Activated CD4-positive, alpha-beta memory T cell treated with anti-CD3 and anti-CD28 coated beads for 36 hours (primary cell): ENCODE measurements around the gene ST6GALNAC3. TPM values are rescaled to one million over a fixed set of nuclear protein-coding genes. Genes with fewer than 3 reads are reported as not detected.
"Not testable (repeated sequence)": the region's sequence is repeated elsewhere in the genome, so short reads cannot be mapped to it uniquely, and the experiment has no call there.

ENCODE experiments used
- CTCF ChIA-PET: fragments of 350-600 bp; sonication (Branson Sonifier 250); formaldehyde crosslinking; loops from one replicate; lab custom pipeline; 2021; ENCODE audit warnings: antibody characterized with exemption, inconsistent platforms; lab: Charles Lee
- POLR2A ChIA-PET: fragments of 350-600 bp; sonication (Branson Sonifier 250); formaldehyde crosslinking; loops from one replicate; lab custom pipeline; 2021; ENCODE audit warnings: antibody characterized with exemption; lab: Charles Lee
- DNase-seq: peaks from one replicate; pipeline ENCODE4 v3.0.0-alpha.2; 2020
- H3K27ac Mint-ChIP-seq: one replicate; pipeline ENCODE4 v1.8.0; 2021; ENCODE audit warnings: mixed read lengths
- H3K27me3 Mint-ChIP-seq: one replicate; pipeline ENCODE4 v1.8.0; 2021; ENCODE audit warnings: mixed read lengths
- H3K36me3 Mint-ChIP-seq: one replicate; pipeline ENCODE4 v1.8.0; 2021; ENCODE audit warnings: mixed read lengths
- H3K4me1 Mint-ChIP-seq: one replicate; pipeline ENCODE4 v1.8.0; 2021; ENCODE audit warnings: low read depth, mixed read lengths
- H3K4me3 Mint-ChIP-seq: one replicate; pipeline ENCODE4 v1.8.0; 2021; ENCODE audit warnings: mild to moderate bottlenecking, mixed read lengths
- H3K9me3 Mint-ChIP-seq: one replicate; pipeline ENCODE4 v1.8.0; 2021; ENCODE audit warnings: mixed read lengths
- intact Hi-C: fragments of 100-400 bp; cut with micrococcal nuclease; formaldehyde crosslinking; loops from one replicate; pipeline ENCODE4 v1.15.1; 2023
- total RNA-seq, 2 experiments: library from RNA; stranded (reverse); gene quantifications; one replicate each; pipeline ENCODE4 v1.2.3, GENCODE V29; 2021

Gene ST6GALNAC3
- total RNA-seq, 2 experiments from 2014 or later, result 0.26 to 0.41 TPM

DNA sequence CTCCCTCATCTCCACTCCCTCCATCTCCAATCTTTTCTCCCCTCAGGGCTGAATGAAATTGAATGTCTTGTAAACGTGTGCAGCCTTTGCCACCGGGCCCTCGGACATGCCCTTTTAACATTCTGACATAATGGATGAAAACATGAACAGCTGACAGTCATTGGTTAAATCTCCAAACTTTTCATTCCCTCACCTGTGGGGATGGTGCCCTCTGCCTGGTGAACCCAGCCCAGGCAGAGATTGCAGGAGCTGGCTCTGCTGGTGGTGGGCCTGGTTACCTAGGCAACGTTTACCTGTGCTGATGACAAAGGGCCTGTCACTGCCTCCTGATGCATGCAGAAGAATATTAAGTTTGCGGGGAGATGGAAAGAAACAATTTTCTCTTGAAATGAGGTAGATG, 21.3 kb downstream of the ST6GALNAC3 start:
- DNase-seq, result no peak
- H3K27ac Mint-ChIP-seq, result no peak overlapping the region
- ChIA-PET CTCF (no interaction called here), POLR2A (no interaction called here)
- H3K4me1 Mint-ChIP-seq, result no peaks in the 10 kb centered on the region
- H3K27me3 Mint-ChIP-seq, result peaks cover 5% of the 10 kb centered on the region
- H3K36me3 Mint-ChIP-seq, result no peaks in the 10 kb centered on the region
- intact Hi-C loops, result no loop called here
- H3K4me3 Mint-ChIP-seq, result no peak overlapping the region
- H3K9me3 Mint-ChIP-seq, result no peaks in the 10 kb centered on the region

DNA sequence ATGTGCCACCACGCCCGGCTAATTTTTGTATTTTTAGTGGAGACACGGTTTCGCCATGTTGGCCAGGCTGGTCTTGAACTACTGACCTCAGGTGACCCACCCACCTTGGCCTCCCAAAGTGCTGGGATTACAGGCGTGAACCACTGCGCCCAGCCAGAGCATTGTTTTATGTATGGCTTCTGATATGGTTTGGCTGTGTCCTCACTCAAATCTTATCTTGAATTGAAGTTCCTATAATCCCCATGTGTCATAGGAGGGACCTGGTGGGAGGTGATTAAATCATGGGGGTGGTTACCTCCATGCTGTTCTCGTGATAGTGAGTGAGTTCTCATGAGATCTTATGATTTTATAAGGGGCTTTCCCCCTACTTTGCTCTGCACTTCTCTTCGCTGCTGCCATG, 22.5 kb downstream of the ST6GALNAC3 start:
- POLR2A ChIA-PET, H3K27ac Mint-ChIP-seq, H3K27me3 Mint-ChIP-seq, H3K9me3 Mint-ChIP-seq, H3K4me1 Mint-ChIP-seq, H3K4me3 Mint-ChIP-seq, CTCF ChIA-PET, DNase-seq, intact Hi-C loops, H3K36me3 Mint-ChIP-seq: not testable (repeated sequence)

DNA sequence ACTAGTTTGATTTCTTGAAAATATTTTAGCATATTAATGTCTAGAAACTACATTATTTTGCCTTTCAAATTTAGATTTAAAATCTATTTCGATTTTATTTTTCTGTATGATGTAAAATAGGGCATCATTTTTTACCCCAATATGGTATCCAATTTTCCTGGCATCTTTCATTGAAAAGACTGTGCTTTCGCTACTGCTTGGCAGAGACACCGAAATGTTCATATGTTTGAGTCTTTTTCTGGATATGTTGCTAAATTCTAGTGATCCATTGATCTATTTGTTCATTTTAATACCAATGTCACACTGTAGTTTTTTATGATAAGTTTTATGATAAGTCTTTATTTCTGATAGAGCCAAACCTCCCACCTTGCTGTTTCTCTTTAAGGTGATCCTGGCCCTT, 24.3 kb downstream of the ST6GALNAC3 start:
- Mint-ChIP-seq H3K9me3 (no peaks in the 10 kb centered on the region), H3K27me3 (peaks cover 3% of the 10 kb centered on the region), H3K36me3 (no peaks in the 10 kb centered on the region), H3K4me1 (no peaks in the 10 kb centered on the region), H3K27ac (no peak overlapping the region), H3K4me3 (no peak overlapping the region)
- CTCF ChIA-PET, result no interaction called here
- intact Hi-C loops, result no loop called here
- no peak for DNase-seq
- POLR2A ChIA-PET, result no interaction called here

DNA sequence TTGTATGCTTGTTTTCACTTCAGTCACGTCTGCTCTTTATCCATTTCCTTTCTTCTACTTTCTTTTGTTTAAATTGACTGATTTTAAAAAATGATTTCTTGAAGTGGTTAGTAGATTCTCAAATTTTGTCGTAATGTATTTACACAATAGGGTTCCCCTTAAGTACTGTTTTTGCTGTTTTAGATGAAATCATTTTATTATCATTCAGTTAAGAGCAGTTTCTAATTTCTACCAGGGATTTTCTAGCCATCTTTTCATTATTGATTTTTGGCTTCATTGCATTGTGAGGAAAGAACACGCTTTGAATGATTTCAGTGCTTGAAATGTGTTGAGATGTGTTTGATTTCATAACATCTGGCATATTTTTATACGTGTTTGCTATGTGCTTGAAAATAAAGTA, 27.0 kb downstream of the ST6GALNAC3 start:
- ChIA-PET CTCF (no interaction called here), POLR2A (no interaction called here)
- Mint-ChIP-seq H3K27ac (no peak overlapping the region), H3K27me3 (peaks cover 6% of the 10 kb centered on the region), H3K36me3 (no peaks in the 10 kb centered on the region), H3K4me3 (no peak overlapping the region), H3K4me1 (peaks cover 3% of the 10 kb centered on the region), H3K9me3 (no peaks in the 10 kb centered on the region)
- intact Hi-C loops, result no loop called here
- no peak for DNase-seq

DNA sequence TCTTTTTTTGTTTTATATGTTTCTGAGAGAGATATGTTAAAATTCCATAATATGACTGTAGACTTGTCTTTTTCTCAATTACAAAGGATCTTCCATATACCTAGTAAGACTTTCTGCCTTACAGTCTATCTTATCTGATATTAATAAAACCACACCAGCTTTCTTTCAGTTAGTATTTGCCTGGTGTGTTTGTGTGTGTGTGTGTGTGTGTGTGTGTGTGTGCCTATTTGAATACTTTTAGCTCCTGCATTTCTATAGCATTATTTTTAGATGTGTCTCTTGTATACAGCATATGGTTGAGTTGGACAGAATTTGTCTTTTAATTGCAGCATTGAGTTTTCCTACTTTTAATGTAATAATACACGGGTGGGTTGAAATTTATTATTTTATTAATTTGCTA, 27.5 kb downstream of the ST6GALNAC3 start:
- intact Hi-C loops, result no loop called here
- no peak overlapping the region for H3K4me3 Mint-ChIP-seq
- no peak overlapping the region for H3K27ac Mint-ChIP-seq
- H3K27me3 Mint-ChIP-seq, result peaks cover 6% of the 10 kb centered on the region
- CTCF ChIA-PET, result no interaction called here
- POLR2A ChIA-PET, result no interaction called here
- H3K36me3 Mint-ChIP-seq, result no peaks in the 10 kb centered on the region
- H3K9me3 Mint-ChIP-seq, result no peaks in the 10 kb centered on the region
- H3K4me1 Mint-ChIP-seq, result peaks cover 3% of the 10 kb centered on the region
- DNase-seq, result no peak

DNA sequence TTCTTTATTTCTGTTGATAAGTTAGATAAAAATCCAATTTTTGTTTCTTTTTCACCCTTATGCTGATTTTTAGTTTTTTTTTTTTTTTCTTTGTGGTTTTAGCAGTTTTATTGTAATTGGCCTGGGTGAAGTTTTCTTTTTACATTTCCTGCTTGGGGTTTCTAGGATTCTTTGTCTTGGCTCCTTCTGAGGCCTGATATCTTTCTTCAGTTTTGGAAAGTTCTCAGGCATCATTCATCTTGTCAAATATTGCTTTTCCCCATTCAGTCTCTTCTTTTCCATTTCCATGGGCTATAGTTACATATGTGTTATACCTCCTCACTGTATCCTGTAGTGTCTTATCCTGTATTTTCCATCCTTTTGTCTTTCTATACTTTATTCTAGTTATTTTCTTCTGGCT, 28.5 kb downstream of the ST6GALNAC3 start:
- H3K36me3 Mint-ChIP-seq, result no peaks in the 10 kb centered on the region
- H3K4me1 Mint-ChIP-seq, result peaks cover 3% of the 10 kb centered on the region
- ChIA-PET CTCF (no interaction called here), POLR2A (no interaction called here)
- no peak for DNase-seq
- H3K4me3 Mint-ChIP-seq, result no peak overlapping the region
- H3K9me3 Mint-ChIP-seq, result no peaks in the 10 kb centered on the region
- no peak overlapping the region for H3K27ac Mint-ChIP-seq
- H3K27me3 Mint-ChIP-seq, result peaks cover 11% of the 10 kb centered on the region
- intact Hi-C loops, result no loop called here

DNA sequence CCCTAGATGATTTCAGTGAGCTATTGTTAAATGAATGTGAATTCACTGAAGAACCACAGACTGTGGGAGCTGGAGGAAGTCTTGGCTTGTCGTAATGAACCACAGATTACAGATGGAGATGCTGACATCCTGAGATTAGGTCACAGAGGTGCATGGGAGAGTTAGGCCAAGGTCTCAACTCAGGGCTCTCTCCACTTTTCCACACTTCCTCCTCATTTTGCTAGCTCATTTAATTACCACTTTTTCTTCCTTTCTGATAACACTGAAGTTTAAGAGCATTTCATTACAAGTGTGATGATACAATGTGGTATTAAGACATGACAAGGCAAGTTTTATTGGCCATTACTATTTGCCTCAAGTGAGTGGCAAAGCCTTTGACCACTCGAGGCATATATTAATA, 30.8 kb downstream of the ST6GALNAC3 start:
- intact Hi-C loops, result no loop called here
- Mint-ChIP-seq H3K27ac (no peak overlapping the region), H3K36me3 (no peaks in the 10 kb centered on the region), H3K4me3 (no peak overlapping the region), H3K4me1 (peaks cover 3% of the 10 kb centered on the region), H3K27me3 (peaks cover 13% of the 10 kb centered on the region), H3K9me3 (no peaks in the 10 kb centered on the region)
- DNase-seq, result no peak
- ChIA-PET POLR2A (no interaction called here), CTCF (no interaction called here)

DNA sequence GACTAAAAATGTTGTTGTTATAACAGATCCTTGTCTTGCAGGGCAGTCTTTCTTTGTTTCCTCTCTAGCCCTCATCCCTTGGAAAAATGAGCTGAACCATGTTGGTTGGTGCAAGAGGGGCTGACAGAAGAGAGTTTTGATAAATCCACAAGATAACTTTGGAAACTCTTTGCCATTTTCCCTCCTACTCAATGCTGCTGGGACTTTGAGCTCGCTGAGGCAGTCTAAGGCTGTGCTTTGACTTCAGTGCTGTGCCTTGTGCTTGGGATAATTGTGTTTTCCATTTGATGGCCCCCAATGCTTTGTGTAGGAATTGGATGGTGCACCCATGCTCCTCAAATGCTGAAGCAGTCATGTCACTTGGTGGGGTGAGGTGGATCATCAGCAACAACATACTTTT, 31.7 kb downstream of the ST6GALNAC3 start:
- Mint-ChIP-seq H3K36me3 (no peaks in the 10 kb centered on the region), H3K9me3 (no peaks in the 10 kb centered on the region), H3K4me3 (no peak overlapping the region), H3K27ac (no peak overlapping the region), H3K27me3 (peaks cover 13% of the 10 kb centered on the region), H3K4me1 (peaks cover 3% of the 10 kb centered on the region)
- ChIA-PET CTCF (no interaction called here), POLR2A (no interaction called here)
- intact Hi-C loops, result no loop called here
- DNase-seq, result no peak

DNA sequence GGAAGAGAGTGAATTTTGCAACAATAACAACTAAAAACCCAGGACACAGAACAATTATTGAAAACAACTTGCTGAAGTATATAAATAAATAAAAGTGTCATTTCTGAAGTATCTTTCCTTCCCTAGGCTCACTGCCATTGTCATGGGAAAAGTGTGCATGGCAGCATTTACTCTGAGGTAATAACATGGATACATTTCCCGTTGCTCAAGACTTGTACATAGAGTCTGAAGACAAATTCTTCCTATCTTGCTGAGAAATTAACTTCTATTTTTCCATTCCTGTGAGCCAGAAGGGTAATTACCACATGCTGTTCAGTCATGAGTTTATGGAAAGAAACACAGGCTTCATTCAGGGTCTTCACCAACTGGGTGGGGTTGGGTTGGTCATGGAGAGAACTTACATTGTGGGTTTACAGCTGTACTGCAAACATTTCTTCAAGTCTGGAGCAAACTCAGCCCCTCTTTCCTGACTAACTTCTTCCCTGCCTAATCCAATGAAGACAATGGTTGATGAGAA, 32.2 kb downstream of the ST6GALNAC3 start:
- Mint-ChIP-seq H3K27ac (no peak overlapping the region), H3K4me1 (peaks cover 3% of the 10 kb centered on the region), H3K27me3 (peaks cover 13% of the 10 kb centered on the region), H3K4me3 (no peak overlapping the region), H3K9me3 (no peaks in the 10 kb centered on the region), H3K36me3 (no peaks in the 10 kb centered on the region)
- CTCF ChIA-PET, result no interaction called here
- intact Hi-C loops, result no loop called here
- POLR2A ChIA-PET, result no interaction called here
- DNase-seq, result no peak

DNA sequence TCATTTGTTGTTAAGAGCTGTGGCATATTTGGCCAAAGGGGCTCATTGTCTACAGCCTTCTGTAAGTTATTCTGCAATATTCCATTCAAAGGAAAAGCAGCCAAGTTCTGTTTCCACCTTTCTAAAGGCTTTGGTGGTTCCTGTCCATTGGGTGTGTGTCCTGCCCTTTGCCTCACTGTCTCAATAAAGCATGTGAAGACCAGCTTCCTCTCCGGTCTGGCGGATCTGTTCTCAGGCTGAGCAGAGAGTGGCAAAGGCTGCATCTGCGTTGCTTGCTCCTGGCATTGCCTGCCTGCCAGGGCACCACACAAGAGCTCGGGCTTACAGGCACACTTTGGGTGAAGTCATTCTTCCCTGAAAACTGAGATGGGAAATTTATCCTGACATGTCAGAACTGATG, 34.9 kb downstream of the ST6GALNAC3 start:
- peaks cover 13% of the 10 kb centered on the region for H3K27me3 Mint-ChIP-seq
- no peak overlapping the region for H3K27ac Mint-ChIP-seq
- peaks cover 3% of the 10 kb centered on the region for H3K4me1 Mint-ChIP-seq
- H3K9me3 Mint-ChIP-seq, result no peaks in the 10 kb centered on the region
- DNase-seq, result no peak
- H3K36me3 Mint-ChIP-seq, result no peaks in the 10 kb centered on the region
- H3K4me3 Mint-ChIP-seq, result no peak overlapping the region
- ChIA-PET POLR2A (no interaction called here), CTCF (no interaction called here)
- intact Hi-C loops, result no loop called here

DNA sequence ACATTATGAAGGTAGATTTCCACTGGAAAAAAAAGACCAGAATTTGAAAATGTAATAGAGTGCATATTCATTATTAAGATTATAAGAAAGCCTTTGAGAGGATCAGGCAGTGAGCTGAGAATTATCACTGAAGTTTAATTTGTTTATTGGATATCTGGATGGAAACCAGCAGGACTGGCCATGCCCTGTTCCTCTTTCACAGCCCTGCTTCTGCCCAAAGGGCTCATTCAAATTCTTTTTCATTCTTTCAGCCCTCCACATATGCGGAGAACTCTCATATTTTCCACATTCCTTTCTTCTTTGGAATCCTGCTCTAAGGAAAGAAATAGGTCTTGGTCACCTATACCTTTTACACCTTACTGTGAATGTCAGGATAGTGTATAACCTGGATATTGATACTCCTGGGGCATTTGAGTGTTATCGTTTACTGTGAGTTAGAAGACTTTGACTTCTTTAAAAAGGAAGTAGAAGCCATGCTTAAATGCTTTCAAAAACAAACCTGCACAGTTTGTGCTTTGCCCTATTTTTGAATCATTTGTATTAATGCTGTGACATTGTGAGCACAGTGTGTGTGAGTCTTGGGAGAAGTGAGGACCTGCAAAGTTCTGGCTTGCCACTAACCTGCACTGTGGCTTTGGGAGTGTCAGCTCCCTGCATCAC, 35.5 kb downstream of the ST6GALNAC3 start:
- intact Hi-C loops, result no loop called here
- Mint-ChIP-seq H3K36me3 (no peaks in the 10 kb centered on the region), H3K27ac (no peak overlapping the region), H3K4me1 (peaks cover 3% of the 10 kb centered on the region), H3K9me3 (no peaks in the 10 kb centered on the region), H3K27me3 (peaks cover 11% of the 10 kb centered on the region), H3K4me3 (no peak overlapping the region)
- DNase-seq, result no peak
- POLR2A ChIA-PET, result no interaction called here
- CTCF ChIA-PET, result no interaction called here

DNA sequence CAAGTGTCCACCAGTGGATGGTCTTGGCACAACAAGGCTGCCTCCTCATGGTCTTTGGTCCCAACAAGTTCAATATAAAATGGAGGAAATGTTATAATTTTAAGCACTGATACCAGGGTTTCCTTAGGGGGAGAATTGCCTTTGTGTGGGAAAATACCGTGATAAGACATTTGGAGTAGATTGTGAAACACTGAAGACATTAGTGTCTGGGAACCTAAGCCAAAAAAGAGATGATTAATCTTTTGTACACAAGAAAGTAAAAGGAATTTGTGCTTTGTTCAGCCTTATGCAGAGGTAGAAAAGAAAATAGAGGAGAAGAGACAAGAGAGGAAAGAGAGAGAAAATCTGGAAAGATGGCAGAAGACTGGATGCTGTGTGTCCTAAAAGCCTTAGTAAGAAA, 36.1 kb downstream of the ST6GALNAC3 start:
- H3K4me3 Mint-ChIP-seq, result no peak overlapping the region
- POLR2A ChIA-PET, result no interaction called here
- H3K9me3 Mint-ChIP-seq, result no peaks in the 10 kb centered on the region
- no peak overlapping the region for H3K27ac Mint-ChIP-seq
- H3K27me3 Mint-ChIP-seq, result peaks cover 8% of the 10 kb centered on the region
- H3K36me3 Mint-ChIP-seq, result no peaks in the 10 kb centered on the region
- intact Hi-C loops, result no loop called here
- no peaks in the 10 kb centered on the region for H3K4me1 Mint-ChIP-seq
- CTCF ChIA-PET, result no interaction called here
- no peak for DNase-seq

DNA sequence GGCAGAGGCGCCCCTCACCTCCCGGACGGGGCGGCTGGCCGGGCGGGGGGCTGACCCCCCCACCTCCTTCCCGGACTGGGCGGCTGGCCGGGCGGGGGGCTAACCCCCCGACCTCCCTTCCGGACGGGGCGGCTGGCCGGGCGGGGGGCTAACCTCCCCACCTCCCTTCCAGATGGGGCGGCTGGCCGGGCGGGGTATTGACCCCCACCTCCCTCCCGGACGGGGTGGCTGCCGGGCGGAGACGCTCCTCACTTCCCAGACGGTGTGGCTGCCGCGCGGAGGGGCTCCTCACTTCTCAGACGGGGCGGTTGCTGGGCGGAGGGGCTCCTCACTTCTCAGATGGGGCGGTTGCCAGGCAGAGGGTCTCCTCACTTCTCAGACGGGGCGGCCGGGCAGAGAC, 37.8 kb downstream of the ST6GALNAC3 start:
- H3K27me3 Mint-ChIP-seq, H3K9me3 Mint-ChIP-seq, DNase-seq, POLR2A ChIA-PET, H3K27ac Mint-ChIP-seq, H3K4me1 Mint-ChIP-seq, CTCF ChIA-PET, H3K36me3 Mint-ChIP-seq, H3K4me3 Mint-ChIP-seq, intact Hi-C loops: not testable (repeated sequence)
